GM23338 (cell line): ENCODE results near the gene SMAD3. TPM values are rescaled to one million over a fixed set of nuclear protein-coding genes. Genes with fewer than 3 reads are reported as not detected.

Experiments used
- ATAC-seq: fragments of 200-7000 bp; cut with Tn5 transposase; 3 replicates; pipeline ENCODE4 v1.9.1; 2020
- DNase-seq: peaks from one replicate; pipeline ENCODE4 v3.0.0-alpha.2; 2015; ENCODE audit warnings: low spot score
- H2AFZ ChIP-seq: fragments of 200-600 bp; sonication (generic); 2 replicates; pipeline ENCODE4 v1.8.0; 2016; ENCODE audit warnings: antibody characterized with exemption, mild to moderate bottlenecking, moderate library complexity
- H3F3A ChIP-seq: fragments of 200-600 bp; sonication (generic); replicated peaks from 2 replicates; pipeline ENCODE4 v1.8.0; 2017; ENCODE audit warnings: antibody characterized with exemption, mixed run types, low read depth
- H3K27ac ChIP-seq: fragments of 200-600 bp; sonication (generic); 2 replicates; pipeline ENCODE4 v1.6.1; 2016; ENCODE audit warnings: low read depth
- H3K27me3 ChIP-seq: fragments of 200-600 bp; sonication (generic); 2 replicates; pipeline ENCODE4 v1.8.0; 2016; ENCODE audit warnings: mild to moderate bottlenecking, mixed run types, moderate library complexity; ENCODE audit not compliant: insufficient read depth
- H3K36me3 ChIP-seq: fragments of 200-600 bp; sonication (generic); 2 replicates; pipeline ENCODE4 v1.8.0; 2016; ENCODE audit warnings: mild to moderate bottlenecking; ENCODE audit not compliant: insufficient read depth
- H3K4me1 ChIP-seq: fragments of 200-600 bp; sonication (generic); 2 replicates; pipeline ENCODE4 v1.8.0; 2016; ENCODE audit warnings: mild to moderate bottlenecking, moderate library complexity; ENCODE audit not compliant: insufficient read depth
- H3K4me2 ChIP-seq: fragments of 200-600 bp; sonication (generic); 2 replicates; pipeline ENCODE4 v1.7.1; 2017; ENCODE audit warnings: mixed run types
- H3K4me3 ChIP-seq: fragments of 200-600 bp; sonication (generic); 2 replicates; pipeline ENCODE4 v1.6.1; 2016; ENCODE audit warnings: mixed run types
- H3K79me2 ChIP-seq: fragments of 200-600 bp; sonication (generic); replicated peaks from 2 replicates; pipeline ENCODE4 v1.8.0; 2017; ENCODE audit warnings: mild to moderate bottlenecking; ENCODE audit not compliant: insufficient read depth
- H3K9me2 ChIP-seq: fragments of 200-600 bp; sonication (generic); 2 replicates; pipeline ENCODE4 v1.8.0; 2017; ENCODE audit not compliant: insufficient read depth
- H4K20me1 ChIP-seq: fragments of 200-600 bp; sonication (generic); replicated peaks from 2 replicates; pipeline ENCODE4 v1.8.0; 2017; ENCODE audit warnings: mild to moderate bottlenecking; ENCODE audit not compliant: insufficient read depth
- H3K27ac Mint-ChIP-seq: 2 replicates; pipeline ENCODE4 v1.8.0; 2020; ENCODE audit warnings: inconsistent platforms, mild to moderate bottlenecking, moderate library complexity, mixed read lengths
- H3K27me3 Mint-ChIP-seq: 3 replicates; pipeline ENCODE4 v1.8.0; 2022; ENCODE audit warnings: low read depth, mild to moderate bottlenecking, moderate library complexity, mixed read lengths, inconsistent platforms; ENCODE audit not compliant: insufficient read depth, poor library complexity
- H3K36me3 Mint-ChIP-seq: 3 replicates; pipeline ENCODE4 v1.8.0; 2021; ENCODE audit warnings: low read depth, mild to moderate bottlenecking, inconsistent platforms, moderate library complexity, mixed read lengths
- H3K4me1 Mint-ChIP-seq: 3 replicates; pipeline ENCODE4 v1.8.0; 2020; ENCODE audit warnings: mild to moderate bottlenecking, inconsistent platforms, mixed read lengths
- H3K4me3 Mint-ChIP-seq: 3 replicates; pipeline ENCODE4 v1.8.0; 2021; ENCODE audit warnings: moderate library complexity, mild to moderate bottlenecking, inconsistent platforms, mixed read lengths
- H3K9me3 Mint-ChIP-seq: 3 replicates; pipeline ENCODE4 v1.8.0; 2020; ENCODE audit warnings: moderate library complexity, mild to moderate bottlenecking, inconsistent platforms, mixed read lengths
- CREB1 ChIP-seq: fragments of 250-450 bp; sonication (Bioruptor Pico); IDR thresholded peaks from 2 replicates; pipeline ENCODE4 v1.5.0; 2020; ENCODE audit warnings: low read depth, mild to moderate bottlenecking, moderate library complexity
- EZH2 ChIP-seq: fragments of 200-600 bp; sonication (generic); IDR thresholded peaks from one replicate; pipeline ENCODE4 v1.8.0; 2017; ENCODE audit warnings: antibody characterized with exemption, mild to moderate bottlenecking, low read depth; ENCODE audit not compliant: unreplicated experiment
- EZH2phosphoT487 ChIP-seq: fragments of 200-600 bp; sonication (generic); IDR thresholded peaks from one replicate; pipeline ENCODE4 v1.8.1; 2018; ENCODE audit warnings: antibody characterized with exemption; ENCODE audit not compliant: unreplicated experiment
- JUNB ChIP-seq: IDR thresholded peaks from one replicate; pipeline ENCODE4 v1.6.1; 2016; ENCODE audit warnings: antibody characterized with exemption; ENCODE audit not compliant: unreplicated experiment
- NANOG ChIP-seq: IDR thresholded peaks from 2 replicates; pipeline ENCODE4 v1.6.1; 2016; ENCODE audit warnings: antibody characterized with exemption, borderline replicate concordance
- POLR2AphosphoS5 ChIP-seq: IDR thresholded peaks from 2 replicates; pipeline ENCODE4 v1.6.1; 2016; ENCODE audit warnings: antibody characterized with exemption, low read depth
- STAT1 ChIP-seq: IDR thresholded peaks from one replicate; pipeline ENCODE4 v1.6.1; 2016; ENCODE audit warnings: antibody characterized with exemption; ENCODE audit not compliant: unreplicated experiment
- ZNF114 ChIP-seq: fragments of 250-450 bp; sonication (Bioruptor Pico); IDR thresholded peaks from 2 replicates; pipeline ENCODE4 v1.5.0; 2020; ENCODE audit warnings: mild to moderate bottlenecking, moderate library complexity
- ZNF331 ChIP-seq: fragments of 250-450 bp; sonication (Bioruptor Pico); IDR thresholded peaks from 2 replicates; pipeline ENCODE4 v1.5.0; 2020; ENCODE audit warnings: low read depth, mild to moderate bottlenecking, moderate library complexity
- polyA plus RNA-seq: library from polyadenylated mRNA; unstranded; fragments of >200 nt; fragmentation: Nextera tagmentation; extraction: Ambion mirVana; gene quantifications from 2 replicates; pipeline ENCODE4 v1.2.1, GENCODE V29; 2016
- total RNA-seq: library from RNA; depleted of rRNA; stranded (reverse); fragments of >200 nt; shearing (Covaris generic); gene quantifications from 2 replicates; pipeline ENCODE4 v1.2.3, GENCODE V29; 2014
- TF ChIP-seq, protein P1 (sequence below): IDR thresholded peaks from one replicate; pipeline ENCODE4 v1.6.1; 2018; ENCODE audit warnings: antibody characterized with exemption; ENCODE audit not compliant: unreplicated experiment
- TF ChIP-seq, protein P2 (sequence below), 2 experiments: fragments of 200-600 bp in 1 of 2; sonication (generic) in 1 of 2; conservative IDR thresholded peaks; 2 replicates each; pipeline versions ENCODE4 v1.5.1 to v1.6.1; 2016 to 2017; ENCODE audit warnings: antibody characterized with exemption in 2 of 2, low read depth in 2 of 2, mild to moderate bottlenecking in 2 of 2, moderate library complexity in 1 of 2
- TF ChIP-seq, protein P3 (sequence below): fragments of 250-450 bp; sonication (Bioruptor Pico); IDR thresholded peaks from 2 replicates; pipeline ENCODE4 v1.5.0; 2020; ENCODE audit warnings: mild to moderate bottlenecking, moderate library complexity
- TF ChIP-seq, protein P4 (sequence below): IDR thresholded peaks from 2 replicates; pipeline ENCODE4 v1.6.1; 2016; ENCODE audit warnings: antibody characterized with exemption

SMAD3 gene
- total and polyA plus RNA-seq, 2 experiments from 2014 or later, result 4.9 to 11.6 TPM

DNA sequence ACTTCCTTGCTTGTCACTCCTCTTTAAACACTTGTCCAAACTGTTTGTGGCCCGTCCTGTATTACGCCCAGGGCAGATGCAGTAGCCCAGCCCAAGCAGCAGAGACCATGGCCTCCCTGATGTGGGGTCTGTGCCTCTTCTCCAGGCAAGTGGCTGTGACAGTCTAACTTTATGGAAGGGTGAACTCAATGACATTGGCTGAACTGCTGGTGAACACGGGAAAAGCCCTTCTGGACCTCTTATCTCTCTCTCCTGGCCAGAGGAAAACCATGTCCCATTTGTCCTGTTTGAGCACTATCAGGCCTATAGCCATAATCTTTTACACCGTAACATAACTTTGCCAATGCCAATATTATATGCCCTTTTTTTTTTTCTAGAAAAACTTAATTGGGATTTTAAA, 67.6 kb downstream of the SMAD3 start:
- Mint-ChIP-seq H3K27me3 (no peaks in the 10 kb centered on the region), H3K4me1 (peaks cover 52% of the 10 kb centered on the region), H3K36me3 (no peaks in the 10 kb centered on the region), H3K27ac (no peak overlapping the region), H3K9me3 (no peaks in the 10 kb centered on the region), H3K4me3 (no peak overlapping the region)
- peaks cover 25% of the 10 kb centered on the region for H3K4me1 ChIP-seq
- no peak overlapping the region for H3K27ac ChIP-seq
- H3K4me2 ChIP-seq, result no peak overlapping the region
- TF ChIP-seq ZNF331 (CRISPR knock-in tag) (no peak), EZH2 (no peak), NANOG (no peak), ZNF114 (no peak), EZH2phosphoT487 (no peak), STAT1 (no peak), POLR2AphosphoS5 (no peak), CREB1 (CRISPR knock-in tag) (no peak), JUNB (no peak)
- TF ChIP-seq, protein P1, sequence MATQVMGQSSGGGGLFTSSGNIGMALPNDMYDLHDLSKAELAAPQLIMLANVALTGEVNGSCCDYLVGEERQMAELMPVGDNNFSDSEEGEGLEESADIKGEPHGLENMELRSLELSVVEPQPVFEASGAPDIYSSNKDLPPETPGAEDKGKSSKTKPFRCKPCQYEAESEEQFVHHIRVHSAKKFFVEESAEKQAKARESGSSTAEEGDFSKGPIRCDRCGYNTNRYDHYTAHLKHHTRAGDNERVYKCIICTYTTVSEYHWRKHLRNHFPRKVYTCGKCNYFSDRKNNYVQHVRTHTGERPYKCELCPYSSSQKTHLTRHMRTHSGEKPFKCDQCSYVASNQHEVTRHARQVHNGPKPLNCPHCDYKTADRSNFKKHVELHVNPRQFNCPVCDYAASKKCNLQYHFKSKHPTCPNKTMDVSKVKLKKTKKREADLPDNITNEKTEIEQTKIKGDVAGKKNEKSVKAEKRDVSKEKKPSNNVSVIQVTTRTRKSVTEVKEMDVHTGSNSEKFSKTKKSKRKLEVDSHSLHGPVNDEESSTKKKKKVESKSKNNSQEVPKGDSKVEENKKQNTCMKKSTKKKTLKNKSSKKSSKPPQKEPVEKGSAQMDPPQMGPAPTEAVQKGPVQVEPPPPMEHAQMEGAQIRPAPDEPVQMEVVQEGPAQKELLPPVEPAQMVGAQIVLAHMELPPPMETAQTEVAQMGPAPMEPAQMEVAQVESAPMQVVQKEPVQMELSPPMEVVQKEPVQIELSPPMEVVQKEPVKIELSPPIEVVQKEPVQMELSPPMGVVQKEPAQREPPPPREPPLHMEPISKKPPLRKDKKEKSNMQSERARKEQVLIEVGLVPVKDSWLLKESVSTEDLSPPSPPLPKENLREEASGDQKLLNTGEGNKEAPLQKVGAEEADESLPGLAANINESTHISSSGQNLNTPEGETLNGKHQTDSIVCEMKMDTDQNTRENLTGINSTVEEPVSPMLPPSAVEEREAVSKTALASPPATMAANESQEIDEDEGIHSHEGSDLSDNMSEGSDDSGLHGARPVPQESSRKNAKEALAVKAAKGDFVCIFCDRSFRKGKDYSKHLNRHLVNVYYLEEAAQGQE, result no peak
- TF ChIP-seq, protein P2, sequence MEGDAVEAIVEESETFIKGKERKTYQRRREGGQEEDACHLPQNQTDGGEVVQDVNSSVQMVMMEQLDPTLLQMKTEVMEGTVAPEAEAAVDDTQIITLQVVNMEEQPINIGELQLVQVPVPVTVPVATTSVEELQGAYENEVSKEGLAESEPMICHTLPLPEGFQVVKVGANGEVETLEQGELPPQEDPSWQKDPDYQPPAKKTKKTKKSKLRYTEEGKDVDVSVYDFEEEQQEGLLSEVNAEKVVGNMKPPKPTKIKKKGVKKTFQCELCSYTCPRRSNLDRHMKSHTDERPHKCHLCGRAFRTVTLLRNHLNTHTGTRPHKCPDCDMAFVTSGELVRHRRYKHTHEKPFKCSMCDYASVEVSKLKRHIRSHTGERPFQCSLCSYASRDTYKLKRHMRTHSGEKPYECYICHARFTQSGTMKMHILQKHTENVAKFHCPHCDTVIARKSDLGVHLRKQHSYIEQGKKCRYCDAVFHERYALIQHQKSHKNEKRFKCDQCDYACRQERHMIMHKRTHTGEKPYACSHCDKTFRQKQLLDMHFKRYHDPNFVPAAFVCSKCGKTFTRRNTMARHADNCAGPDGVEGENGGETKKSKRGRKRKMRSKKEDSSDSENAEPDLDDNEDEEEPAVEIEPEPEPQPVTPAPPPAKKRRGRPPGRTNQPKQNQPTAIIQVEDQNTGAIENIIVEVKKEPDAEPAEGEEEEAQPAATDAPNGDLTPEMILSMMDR (conservative IDR thresholded peaks at IDR 0.05; ENCODE audit: low read depth in 2 of 2), result no peak
- TF ChIP-seq, protein P3, sequence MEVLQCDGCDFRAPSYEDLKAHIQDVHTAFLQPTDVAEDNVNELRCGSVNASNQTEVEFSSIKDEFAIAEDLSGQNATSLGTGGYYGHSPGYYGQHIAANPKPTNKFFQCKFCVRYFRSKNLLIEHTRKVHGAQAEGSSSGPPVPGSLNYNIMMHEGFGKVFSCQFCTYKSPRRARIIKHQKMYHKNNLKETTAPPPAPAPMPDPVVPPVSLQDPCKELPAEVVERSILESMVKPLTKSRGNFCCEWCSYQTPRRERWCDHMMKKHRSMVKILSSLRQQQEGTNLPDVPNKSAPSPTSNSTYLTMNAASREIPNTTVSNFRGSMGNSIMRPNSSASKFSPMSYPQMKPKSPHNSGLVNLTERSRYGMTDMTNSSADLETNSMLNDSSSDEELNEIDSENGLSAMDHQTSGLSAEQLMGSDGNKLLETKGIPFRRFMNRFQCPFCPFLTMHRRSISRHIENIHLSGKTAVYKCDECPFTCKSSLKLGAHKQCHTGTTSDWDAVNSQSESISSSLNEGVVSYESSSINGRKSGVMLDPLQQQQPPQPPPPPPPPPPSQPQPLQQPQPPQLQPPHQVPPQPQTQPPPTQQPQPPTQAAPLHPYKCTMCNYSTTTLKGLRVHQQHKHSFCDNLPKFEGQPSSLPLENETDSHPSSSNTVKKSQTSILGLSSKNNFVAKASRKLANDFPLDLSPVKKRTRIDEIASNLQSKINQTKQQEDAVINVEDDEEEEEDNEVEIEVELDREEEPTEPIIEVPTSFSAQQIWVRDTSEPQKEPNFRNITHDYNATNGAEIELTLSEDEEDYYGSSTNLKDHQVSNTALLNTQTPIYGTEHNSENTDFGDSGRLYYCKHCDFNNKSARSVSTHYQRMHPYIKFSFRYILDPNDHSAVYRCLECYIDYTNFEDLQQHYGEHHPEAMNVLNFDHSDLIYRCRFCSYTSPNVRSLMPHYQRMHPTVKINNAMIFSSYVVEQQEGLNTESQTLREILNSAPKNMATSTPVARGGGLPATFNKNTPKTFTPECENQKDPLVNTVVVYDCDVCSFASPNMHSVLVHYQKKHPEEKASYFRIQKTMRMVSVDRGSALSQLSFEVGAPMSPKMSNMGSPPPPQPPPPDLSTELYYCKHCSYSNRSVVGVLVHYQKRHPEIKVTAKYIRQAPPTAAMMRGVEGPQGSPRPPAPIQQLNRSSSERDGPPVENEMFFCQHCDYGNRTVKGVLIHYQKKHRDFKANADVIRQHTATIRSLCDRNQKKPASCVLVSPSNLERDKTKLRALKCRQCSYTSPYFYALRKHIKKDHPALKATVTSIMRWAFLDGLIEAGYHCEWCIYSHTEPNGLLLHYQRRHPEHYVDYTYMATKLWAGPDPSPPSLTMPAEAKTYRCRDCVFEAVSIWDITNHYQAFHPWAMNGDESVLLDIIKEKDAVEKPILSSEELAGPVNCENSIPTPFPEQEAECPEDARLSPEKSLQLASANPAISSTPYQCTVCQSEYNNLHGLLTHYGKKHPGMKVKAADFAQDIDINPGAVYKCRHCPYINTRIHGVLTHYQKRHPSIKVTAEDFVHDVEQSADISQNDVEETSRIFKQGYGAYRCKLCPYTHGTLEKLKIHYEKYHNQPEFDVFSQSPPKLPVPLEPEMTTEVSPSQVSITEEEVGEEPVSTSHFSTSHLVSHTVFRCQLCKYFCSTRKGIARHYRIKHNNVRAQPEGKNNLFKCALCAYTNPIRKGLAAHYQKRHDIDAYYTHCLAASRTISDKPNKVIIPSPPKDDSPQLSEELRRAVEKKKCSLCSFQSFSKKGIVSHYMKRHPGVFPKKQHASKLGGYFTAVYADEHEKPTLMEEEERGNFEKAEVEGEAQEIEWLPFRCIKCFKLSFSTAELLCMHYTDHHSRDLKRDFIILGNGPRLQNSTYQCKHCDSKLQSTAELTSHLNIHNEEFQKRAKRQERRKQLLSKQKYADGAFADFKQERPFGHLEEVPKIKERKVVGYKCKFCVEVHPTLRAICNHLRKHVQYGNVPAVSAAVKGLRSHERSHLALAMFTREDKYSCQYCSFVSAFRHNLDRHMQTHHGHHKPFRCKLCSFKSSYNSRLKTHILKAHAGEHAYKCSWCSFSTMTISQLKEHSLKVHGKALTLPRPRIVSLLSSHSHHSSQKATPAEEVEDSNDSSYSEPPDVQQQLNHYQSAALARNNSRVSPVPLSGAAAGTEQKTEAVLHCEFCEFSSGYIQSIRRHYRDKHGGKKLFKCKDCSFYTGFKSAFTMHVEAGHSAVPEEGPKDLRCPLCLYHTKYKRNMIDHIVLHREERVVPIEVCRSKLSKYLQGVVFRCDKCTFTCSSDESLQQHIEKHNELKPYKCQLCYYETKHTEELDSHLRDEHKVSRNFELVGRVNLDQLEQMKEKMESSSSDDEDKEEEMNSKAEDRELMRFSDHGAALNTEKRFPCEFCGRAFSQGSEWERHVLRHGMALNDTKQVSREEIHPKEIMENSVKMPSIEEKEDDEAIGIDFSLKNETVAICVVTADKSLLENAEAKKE (CRISPR knock-in tag), result no peak
- TF ChIP-seq, protein P4, sequence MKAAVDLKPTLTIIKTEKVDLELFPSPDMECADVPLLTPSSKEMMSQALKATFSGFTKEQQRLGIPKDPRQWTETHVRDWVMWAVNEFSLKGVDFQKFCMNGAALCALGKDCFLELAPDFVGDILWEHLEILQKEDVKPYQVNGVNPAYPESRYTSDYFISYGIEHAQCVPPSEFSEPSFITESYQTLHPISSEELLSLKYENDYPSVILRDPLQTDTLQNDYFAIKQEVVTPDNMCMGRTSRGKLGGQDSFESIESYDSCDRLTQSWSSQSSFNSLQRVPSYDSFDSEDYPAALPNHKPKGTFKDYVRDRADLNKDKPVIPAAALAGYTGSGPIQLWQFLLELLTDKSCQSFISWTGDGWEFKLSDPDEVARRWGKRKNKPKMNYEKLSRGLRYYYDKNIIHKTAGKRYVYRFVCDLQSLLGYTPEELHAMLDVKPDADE, result no peak
- ATAC-seq, result no peak
- no peaks in the 10 kb centered on the region; the same call in 1 of the 2 replicates for H3K9me2 ChIP-seq
- H2AFZ ChIP-seq, result no peak overlapping the region
- H3F3A ChIP-seq, result no peaks in the 10 kb centered on the region; the same call in 1 of the 2 replicates
- H3K4me3 ChIP-seq, result no peak overlapping the region
- no peak for DNase-seq
- H3K27me3 ChIP-seq, result no peaks in the 10 kb centered on the region
- H4K20me1 ChIP-seq, result no peaks in the 10 kb centered on the region; the same call in 1 of the 2 replicates
- H3K36me3 ChIP-seq, result no peaks in the 10 kb centered on the region
- H3K79me2 ChIP-seq, result no peaks in the 10 kb centered on the region; the same call in 1 of the 2 replicates
